SU-DHL-6 (cell line): ENCODE measurements around the gene FBXL3.

Experiments
- CTCF ChIP-seq: fragments of 200-600 bp; sonication (generic); IDR thresholded peaks from one replicate; pipeline ENCODE4 v1.5.1; 2017; ENCODE audit warnings: antibody characterized with exemption, mild to moderate bottlenecking, low read length, moderate library complexity; ENCODE audit not compliant: insufficient read depth, poor library complexity, severe bottlenecking
- EZH2phosphoT487 ChIP-seq: fragments of 200-600 bp; sonication (generic), shearing (Covaris generic); conservative IDR thresholded peaks from 2 replicates; pipeline ENCODE4 v1.6.1; 2018; ENCODE audit warnings: mild to moderate bottlenecking, antibody characterized with exemption, low read length, moderate library complexity, mixed read lengths

- TF ChIP-seq CTCF (no peak), EZH2phosphoT487 (no peak)
These were observed 10.6 kb downstream of the FBXL3 start for GRCh38 chr13:77016251-77016812.
